SK-N-SH (cell line): ENCODE results near the gene TREM1. TPM values are rescaled to one million over a fixed set of nuclear protein-coding genes. Genes with fewer than 3 reads are reported as not detected.

Source experiments
- CTCF ChIA-PET: fragments of 300-600, 350-600 bp; formaldehyde crosslinking; extraction: SDS; loops from one replicate; lab custom pipeline; 2021; lab: Yijun Ruan, JAX
- POLR2A ChIA-PET: fragments of 350-600 bp; sonication (Branson Sonifier 250); formaldehyde crosslinking; extraction: SDS; loops from one replicate; lab custom pipeline; 2020; ENCODE audit warnings: antibody characterized with exemption, inconsistent platforms; lab: Yijun Ruan, JAX
- DNase-seq: peaks from one replicate; pipeline ENCODE4 v3.0.0; 2012
- H2AFZ ChIP-seq: fragments of 200-600 bp; sonication (generic); 2 replicates; pipeline ENCODE4 v1.8.1; 2016; ENCODE audit warnings: antibody characterized with exemption, mild to moderate bottlenecking, low read depth
- H3F3A ChIP-seq: fragments of 200-600 bp; sonication (generic); replicated peaks from 2 replicates; pipeline ENCODE3; 2016; ENCODE audit warnings: antibody characterized with exemption, mild to moderate bottlenecking; ENCODE audit not compliant: insufficient read depth
- H3K27ac ChIP-seq, 2 experiments: fragments of 200-500 bp in 1 of 2; fragments of 200-600 bp in 1 of 2; sonication (Bioruptor generic) in 1 of 2; sonication (generic), shearing (Covaris generic) in 1 of 2; 2 replicates each; pipeline versions ENCODE4 v1.5.1 to v1.6.1; 2014 to 2016; ENCODE audit warnings: low read depth in 2 of 2, inconsistent platforms in 1 of 2, low read length in 1 of 2, mild to moderate bottlenecking in 1 of 2, mixed read lengths in 1 of 2
- H3K27me3 ChIP-seq: fragments of 200-600 bp; sonication (generic), shearing (Covaris generic); 2 replicates; pipeline ENCODE4 v1.6.1; 2016; ENCODE audit warnings: mixed run types; ENCODE audit not compliant: insufficient read depth
- H3K36me3 ChIP-seq, 2 experiments: fragments of 200-500 bp in 1 of 2; fragments of 200-600 bp in 1 of 2; sonication (Bioruptor generic) in 1 of 2; sonication (generic) in 1 of 2; replicated peaks in 1 of 2; 2 replicates each; pipeline versions ENCODE3 to v1.5.1; 2014 to 2016; ENCODE audit warnings: low read length in 1 of 2, mild to moderate bottlenecking in 1 of 2; ENCODE audit not compliant: insufficient read depth in 2 of 2, control insufficient read depth in 1 of 2
- H3K4me1 ChIP-seq, 2 experiments: fragments of 200-500 bp in 1 of 2; fragments of 200-600 bp in 1 of 2; sonication (Bioruptor generic) in 1 of 2; sonication (generic), shearing (Covaris generic) in 1 of 2; 2 replicates each; pipeline versions ENCODE4 v1.5.1 to v1.6.1; 2014 to 2016; ENCODE audit warnings: low read depth in 1 of 2, low read length in 1 of 2, mixed run types in 1 of 2; ENCODE audit not compliant: insufficient read depth in 2 of 2, control insufficient read depth in 1 of 2
- H3K4me2 ChIP-seq: fragments of 200-600 bp; sonication (generic), shearing (Covaris generic); 2 replicates; pipeline ENCODE4 v1.6.1; 2017; ENCODE audit warnings: mixed run types
- H3K4me3 ChIP-seq, 2 experiments: fragments of 200-500 bp in 1 of 2; fragments of 200-600 bp in 1 of 2; sonication (Bioruptor generic) in 1 of 2; sonication (generic), shearing (Covaris generic) in 1 of 2; 2 replicates each; pipeline versions ENCODE4 v1.5.1 to v1.8.1; 2014 to 2016; ENCODE audit warnings: low read depth in 2 of 2, inconsistent platforms in 1 of 2, low read length in 1 of 2, mild to moderate bottlenecking in 1 of 2, mixed read lengths in 1 of 2, moderate library complexity in 1 of 2
- H3K79me2 ChIP-seq: fragments of 200-600 bp; sonication (generic); 2 replicates; pipeline ENCODE4 v1.8.1; 2017; ENCODE audit warnings: mild to moderate bottlenecking; ENCODE audit not compliant: insufficient read depth
- H3K9ac ChIP-seq: fragments of 200-600 bp; sonication (generic); 2 replicates; pipeline ENCODE4 v1.6.1; 2017; ENCODE audit warnings: mixed run types
- H3K9me2 ChIP-seq: fragments of 200-600 bp; sonication (generic); 2 replicates; pipeline ENCODE4 v1.6.1; 2017; ENCODE audit warnings: mixed run types
- H3K9me3 ChIP-seq: fragments of 200-600 bp; sonication (generic); 2 replicates; pipeline ENCODE4 v1.6.1; 2017; ENCODE audit warnings: mixed run types, mild to moderate bottlenecking, moderate library complexity
- H4K20me1 ChIP-seq: fragments of 200-600 bp; sonication (generic); 2 replicates; pipeline ENCODE4 v1.6.1; 2017; ENCODE audit warnings: mild to moderate bottlenecking, mixed run types; ENCODE audit not compliant: insufficient read depth
- ELF1 ChIP-seq: IDR thresholded peaks from 2 replicates; pipeline ENCODE4 v1.4.0; 2012
- EP300 ChIP-seq, 2 experiments: IDR thresholded peaks; 2 replicates each; pipeline versions ENCODE4 v1.4.0 to v1.6.1; 2012; ENCODE audit warnings: borderline replicate concordance in 1 of 2, low read depth in 1 of 2, low read length in 1 of 2
- FOXJ3 ChIP-seq: sonication (generic); formaldehyde crosslinking; IDR thresholded peaks from 2 replicates; pipeline ENCODE4 v1.5.1; 2020; ENCODE audit warnings: mild to moderate bottlenecking, missing genetic modification reagents
- GABPA ChIP-seq: IDR thresholded peaks from 2 replicates; pipeline ENCODE4 v1.4.0; 2012; ENCODE audit warnings: low read depth, mild to moderate bottlenecking
- GATA2 ChIP-seq: sonication (generic); formaldehyde crosslinking; IDR thresholded peaks from 2 replicates; pipeline ENCODE4 v1.5.0; 2020; ENCODE audit warnings: mild to moderate bottlenecking, missing genetic modification reagents
- JUND ChIP-seq: IDR thresholded peaks from 2 replicates; pipeline ENCODE4 v1.4.0; 2012
- MEF2A ChIP-seq: IDR thresholded peaks from 2 replicates; pipeline ENCODE4 v1.4.0; 2012; ENCODE audit warnings: low read depth, borderline replicate concordance
- NFIC ChIP-seq: IDR thresholded peaks from 2 replicates; pipeline ENCODE4 v1.4.0; 2012; ENCODE audit warnings: borderline replicate concordance
- NRF1 ChIP-seq: IDR thresholded peaks from 2 replicates; pipeline ENCODE4 v1.6.1; 2012; ENCODE audit warnings: low read depth, mild to moderate bottlenecking, low read length
- RAD21 ChIP-seq: IDR thresholded peaks from 2 replicates; pipeline ENCODE4 v1.6.1; 2012; ENCODE audit warnings: mild to moderate bottlenecking, low read length
- RCOR1 ChIP-seq: fragments of 150-350 bp; IDR thresholded peaks from 2 replicates; pipeline ENCODE4 v1.6.1; 2017; ENCODE audit warnings: antibody characterized with exemption, low read length
- REST ChIP-seq: IDR thresholded peaks from 2 replicates; pipeline ENCODE4 v1.6.1; 2012; ENCODE audit warnings: mild to moderate bottlenecking, low read depth, low read length, moderate library complexity
- SIN3A ChIP-seq: IDR thresholded peaks from 2 replicates; pipeline ENCODE4 v1.6.1; 2012; ENCODE audit warnings: low read depth, mild to moderate bottlenecking, low read length, moderate library complexity, borderline replicate concordance
- TAF1 ChIP-seq: IDR thresholded peaks from 2 replicates; pipeline ENCODE4 v1.6.1; 2012; ENCODE audit warnings: low read depth, mild to moderate bottlenecking, low read length, moderate library complexity, borderline replicate concordance
- TCF12 ChIP-seq: IDR thresholded peaks from 2 replicates; pipeline ENCODE4 v1.4.0; 2012
- TEAD4 ChIP-seq: IDR thresholded peaks from 2 replicates; pipeline ENCODE4 v1.4.0; 2012; ENCODE audit warnings: mild to moderate bottlenecking, borderline replicate concordance; ENCODE audit not compliant: insufficient read depth
- WGBS: methylation state at CpG from one replicate; pipeline ENCODE4 v1.1.6; 2017; ENCODE audit warnings: low lambda C conversion rate; 5-methylcytosine and 5-hydroxymethylcytosine counted together
- polyA plus RNA-seq, 3 experiments: library from polyadenylated mRNA; depleted of rRNA; stranded (reverse); fragments of >200 nt; gene quantifications; 2 replicates each; pipeline ENCODE4 v1.2.3, GENCODE V29; 2012
- TF ChIP-seq, protein P1 (sequence below): fragments of 150-350 bp; IDR thresholded peaks from 2 replicates; pipeline ENCODE4 v1.6.1; 2017; ENCODE audit warnings: antibody characterized with exemption, low read length, low read depth, borderline replicate concordance
- TF ChIP-seq, protein P2 (sequence below): IDR thresholded peaks from 2 replicates; pipeline ENCODE4 v1.4.0; 2012; ENCODE audit warnings: low read depth, borderline replicate concordance

TREM1 gene
- polyA plus RNA-seq, 1 of the 3 experiments (the other 2 are of a cell fraction): not detected

DNA sequence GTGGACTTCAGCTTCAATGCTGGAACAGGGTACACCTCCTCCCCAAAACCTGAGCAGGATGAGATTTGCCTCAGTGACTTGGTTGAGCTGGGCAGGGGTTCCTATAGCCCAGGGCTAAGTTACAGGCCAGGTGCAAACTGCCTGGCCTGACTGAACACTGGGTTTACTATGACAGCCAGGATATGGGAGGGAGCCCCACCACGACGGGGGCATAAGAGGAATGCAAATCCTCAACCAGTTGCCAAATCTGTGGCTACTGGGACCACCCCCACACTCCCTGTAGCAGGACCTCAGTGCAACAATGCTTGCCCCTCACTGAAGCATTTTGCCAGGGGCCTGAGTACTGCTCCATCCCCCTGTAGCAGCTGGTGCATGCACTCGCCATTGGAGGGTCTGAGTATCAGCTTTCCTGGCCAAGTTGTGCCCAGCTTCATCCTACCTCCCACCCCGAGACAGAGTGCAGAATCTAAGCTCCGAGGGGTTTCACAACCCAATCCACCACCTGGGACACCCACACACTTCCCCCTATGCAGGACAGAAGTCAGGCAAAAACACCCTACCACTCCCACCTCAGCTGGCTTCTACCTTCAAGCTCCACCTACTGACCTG, 30.7 kb downstream of the TREM1 start (continued):
- TF ChIP-seq MEF2A: no peak

DNA sequence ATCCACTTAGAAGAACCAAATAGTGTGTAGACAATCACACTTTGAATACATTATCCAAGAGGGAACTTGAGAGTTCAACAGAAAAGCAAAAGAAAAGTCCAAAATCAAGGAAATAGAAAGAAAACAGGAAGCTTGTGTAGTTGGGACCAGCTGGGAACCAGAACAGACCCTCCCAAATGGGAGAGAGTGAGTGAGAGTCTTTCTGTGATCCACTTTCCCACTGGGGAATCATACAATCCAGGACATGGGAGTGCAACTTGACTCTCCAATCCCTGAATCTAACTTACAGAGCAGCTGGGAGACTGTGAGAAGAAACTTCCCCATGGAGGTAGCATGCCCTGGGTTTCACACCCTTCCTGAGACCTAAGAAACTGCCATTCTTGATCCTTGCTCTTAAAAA, 31.4 kb downstream of the TREM1 start:
- peaks cover 11 to 19% of the 10 kb centered on the region in 2 experiments; a peak in 3 of 4 replicates for H3K4me1 ChIP-seq
- POLR2A ChIA-PET: no interaction called here
- CTCF ChIA-PET: interaction anchor here (1.1 to 3.0 kb wide), 4 partner anchors 14 to 114 kb away, joined by 3 to 7 read pairs (median 4); no protein-coding TSS in a partner anchor

GRCh38 chr6:41252401-41253169, 33.9 kb downstream of the TREM1 start:
- CTCF ChIA-PET: no interaction called here
- 4% methylated on average over 3 of the region's 3 CpGs for WGBS
- TF ChIP-seq, protein P1, sequence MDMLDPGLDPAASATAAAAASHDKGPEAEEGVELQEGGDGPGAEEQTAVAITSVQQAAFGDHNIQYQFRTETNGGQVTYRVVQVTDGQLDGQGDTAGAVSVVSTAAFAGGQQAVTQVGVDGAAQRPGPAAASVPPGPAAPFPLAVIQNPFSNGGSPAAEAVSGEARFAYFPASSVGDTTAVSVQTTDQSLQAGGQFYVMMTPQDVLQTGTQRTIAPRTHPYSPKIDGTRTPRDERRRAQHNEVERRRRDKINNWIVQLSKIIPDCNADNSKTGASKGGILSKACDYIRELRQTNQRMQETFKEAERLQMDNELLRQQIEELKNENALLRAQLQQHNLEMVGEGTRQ: no peak
- TF ChIP-seq GABPA (no peak), GATA2 (CRISPR knock-in tag) (no peak), TEAD4 (no peak), TAF1 (no peak), REST (no peak), NFIC (no peak), NRF1 (no peak), JUND (no peak), EP300 (IDR thresholded peaks at IDR 0.05; ENCODE audit: borderline replicate concordance in 1 of 2, low read depth in 1 of 2, low read length in 1 of 2) (no peak), FOXJ3 (CRISPR knock-in tag) (no peak), RCOR1 (no peak), ELF1 (no peak), TCF12 (no peak)

More for the DNA sequence above, 31.4 kb downstream of the TREM1 start:
- Histone ChIP-seq H3K9me3 (no peaks in the 10 kb centered on the region), H3K4me2 (no peak overlapping the region), H3K9ac (no peak overlapping the region), H3K79me2 (no peaks in the 10 kb centered on the region), H4K20me1 (no peaks in the 10 kb centered on the region), H3K9me2 (no peaks in the 10 kb centered on the region), H3K27me3 (no peaks in the 10 kb centered on the region), H3F3A (peaks cover 9% of the 10 kb centered on the region), H2AFZ (no peak overlapping the region), H3K36me3 (no peaks in the 10 kb centered on the region), H3K4me3 (no peak overlapping the region), H3K27ac (no peak overlapping the region)
- DNase-seq: no peak
- no peak for TF ChIP-seq SIN3A
- no peak for TF ChIP-seq RAD21
- no peak for TF ChIP-seq ELF1
- no peak for TF ChIP-seq NRF1
- TF ChIP-seq, protein P2, sequence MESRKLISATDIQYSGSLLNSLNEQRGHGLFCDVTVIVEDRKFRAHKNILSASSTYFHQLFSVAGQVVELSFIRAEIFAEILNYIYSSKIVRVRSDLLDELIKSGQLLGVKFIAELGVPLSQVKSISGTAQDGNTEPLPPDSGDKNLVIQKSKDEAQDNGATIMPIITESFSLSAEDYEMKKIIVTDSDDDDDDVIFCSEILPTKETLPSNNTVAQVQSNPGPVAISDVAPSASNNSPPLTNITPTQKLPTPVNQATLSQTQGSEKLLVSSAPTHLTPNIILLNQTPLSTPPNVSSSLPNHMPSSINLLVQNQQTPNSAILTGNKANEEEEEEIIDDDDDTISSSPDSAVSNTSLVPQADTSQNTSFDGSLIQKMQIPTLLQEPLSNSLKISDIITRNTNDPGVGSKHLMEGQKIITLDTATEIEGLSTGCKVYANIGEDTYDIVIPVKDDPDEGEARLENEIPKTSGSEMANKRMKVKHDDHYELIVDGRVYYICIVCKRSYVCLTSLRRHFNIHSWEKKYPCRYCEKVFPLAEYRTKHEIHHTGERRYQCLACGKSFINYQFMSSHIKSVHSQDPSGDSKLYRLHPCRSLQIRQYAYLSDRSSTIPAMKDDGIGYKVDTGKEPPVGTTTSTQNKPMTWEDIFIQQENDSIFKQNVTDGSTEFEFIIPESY: no peak
- TF ChIP-seq TAF1: no peak
- no peak for TF ChIP-seq EP300 (IDR thresholded peaks at IDR 0.05; ENCODE audit: borderline replicate concordance in 1 of 2, low read depth in 1 of 2, low read length in 1 of 2)

More at GRCh38 chr6:41252401-41253169, 33.9 kb downstream of the TREM1 start:
- H3K79me2 ChIP-seq: no peaks in the 10 kb centered on the region
- no peak overlapping the region for H2AFZ ChIP-seq
- POLR2A ChIA-PET: no interaction called here
- no peak for DNase-seq
- no peak overlapping the region for H3K4me2 ChIP-seq
- no peaks in the 10 kb centered on the region for H3K9me3 ChIP-seq
- H3F3A ChIP-seq: peaks cover 9% of the 10 kb centered on the region
- no peaks in the 10 kb centered on the region for H3K36me3 ChIP-seq
- H4K20me1 ChIP-seq: no peaks in the 10 kb centered on the region
- H3K27ac ChIP-seq: no peak overlapping the region
- no peaks in the 10 kb centered on the region; the same call in 1 of the 2 replicates for H3K27me3 ChIP-seq
- H3K9ac ChIP-seq: no peak overlapping the region
- H3K9me2 ChIP-seq: no peaks in the 10 kb centered on the region
- no peak overlapping the region for H3K4me3 ChIP-seq
- peaks cover 11 to 13% of the 10 kb centered on the region in 2 experiments; a peak in 3 of 4 replicates for H3K4me1 ChIP-seq
